Ectodermal cell (in vitro differentiated cells): ENCODE data around the gene TGFBI.
"Not testable (repeated sequence)": the region's sequence is repeated elsewhere in the genome, so short reads cannot be mapped to it uniquely, and the experiment has no call there.

Experiments
- H3K27ac ChIP-seq: 2 replicates; pipeline ENCODE4 v1.7.0; 2013; ENCODE audit warnings: mild to moderate bottlenecking, low read depth, low read length; ENCODE audit not compliant: insufficient read depth, poor library complexity, severe bottlenecking
- H3K27me3 ChIP-seq: 2 replicates; pipeline ENCODE4 v1.7.0; 2013; ENCODE audit warnings: mild to moderate bottlenecking, low read length; ENCODE audit not compliant: insufficient read depth, control insufficient read depth, poor library complexity, severe bottlenecking
- H3K36me3 ChIP-seq: one replicate; pipeline ENCODE4 v1.7.0; 2013; ENCODE audit warnings: low read length; ENCODE audit not compliant: control insufficient read depth, insufficient read depth
- H3K4me1 ChIP-seq: one replicate; pipeline ENCODE4 v1.7.0; 2013; ENCODE audit warnings: low read length; ENCODE audit not compliant: control insufficient read depth, insufficient read depth
- H3K4me3 ChIP-seq: 2 replicates; pipeline ENCODE4 v1.7.0; 2013; ENCODE audit warnings: low read depth, low read length, control low read depth; ENCODE audit not compliant: insufficient read depth
- H3K9me3 ChIP-seq: 2 replicates; pipeline ENCODE4 v1.7.0; 2013; ENCODE audit warnings: mild to moderate bottlenecking, low read length, moderate library complexity; ENCODE audit not compliant: control insufficient read depth
- WGBS, 2 experiments: methylation state at CpG; one replicate each; pipeline ENCODE4 v1.1.7; 2013; ENCODE audit warnings: missing lambda C conversion rate in 2 of 2; 5-methylcytosine and 5-hydroxymethylcytosine counted together

The TGFBI gene

GRCh38 chr5:136042665-136043121, 13.9 kb downstream of the TGFBI start:
- WGBS, 2 experiments: 38 to 40% methylated on average over 6 of the region's 6 CpGs

DNA sequence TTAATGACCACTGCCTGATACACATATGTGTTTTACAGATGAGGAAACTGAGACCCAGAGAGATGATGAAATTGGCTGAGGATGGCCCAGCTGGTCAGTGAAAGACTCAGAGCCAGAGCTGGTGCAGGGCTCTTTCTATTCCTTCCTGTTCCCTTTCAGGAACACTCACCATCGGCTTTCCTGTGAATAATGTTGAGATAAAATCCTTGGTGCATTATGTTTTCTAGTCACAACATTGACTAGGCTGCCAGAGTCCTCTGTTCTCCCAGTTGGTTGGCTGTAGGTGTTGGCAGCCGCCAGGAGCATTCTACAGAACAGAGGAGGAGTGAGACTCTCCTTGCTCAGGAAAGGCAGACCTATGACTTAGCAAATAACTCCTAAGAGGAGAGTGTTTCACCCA, 14.8 kb downstream of the TGFBI start:
- 96% methylated on average over 2 of the region's 2 CpGs for WGBS, 2 experiments

More at GRCh38 chr5:136042665-136043121, 13.9 kb downstream of the TGFBI start:
- H3K36me3 ChIP-seq: no peaks in the 10 kb centered on the region
- H3K27me3 ChIP-seq: peaks cover 3% of the 10 kb centered on the region
- no peak overlapping the region for H3K4me3 ChIP-seq
- H3K9me3 ChIP-seq: peaks cover 2% of the 10 kb centered on the region
- no peak overlapping the region for H3K27ac ChIP-seq
- H3K4me1 ChIP-seq: peaks cover 3% of the 10 kb centered on the region

DNA sequence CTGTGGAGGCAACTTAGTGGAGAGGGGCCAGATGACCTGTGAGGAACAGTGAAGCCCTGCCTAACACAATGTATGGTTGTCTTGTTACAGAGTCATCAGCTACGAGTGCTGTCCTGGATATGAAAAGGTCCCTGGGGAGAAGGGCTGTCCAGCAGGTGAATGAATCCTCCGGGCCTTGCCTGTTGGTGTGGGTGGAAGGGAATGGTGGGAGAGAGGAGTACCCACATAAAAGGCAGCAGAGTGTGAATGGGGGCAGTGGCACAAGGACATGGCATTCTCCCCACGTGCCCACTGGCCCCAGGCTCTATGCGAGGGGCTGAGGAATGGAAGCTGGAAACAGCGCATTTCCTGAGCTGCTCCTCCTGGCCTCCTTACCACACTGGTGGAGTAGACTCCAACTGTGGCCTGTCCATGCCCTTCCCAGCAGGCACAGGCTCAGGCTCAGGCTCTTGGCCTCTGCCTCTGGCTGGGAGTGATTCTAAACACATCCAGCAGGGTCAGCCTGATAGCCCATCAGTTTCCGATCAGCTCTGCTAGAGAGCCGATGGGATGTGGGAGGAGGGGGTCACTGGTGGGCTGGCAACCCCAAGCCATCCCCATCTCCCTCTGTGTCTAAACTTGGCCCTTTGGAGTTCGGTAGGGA, 15.3 kb downstream of the TGFBI start:
- Histone ChIP-seq H3K4me1 (peaks cover 3% of the 10 kb centered on the region), H3K36me3 (no peaks in the 10 kb centered on the region), H3K9me3 (no peaks in the 10 kb centered on the region), H3K27ac (no peak overlapping the region), H3K4me3 (no peak overlapping the region), H3K27me3 (peaks cover 3% of the 10 kb centered on the region)
- 93 to 94% methylated on average over 8 of the region's 8 CpGs for WGBS, 2 experiments

More for the DNA sequence above, 14.8 kb downstream of the TGFBI start:
- Histone ChIP-seq H3K9me3 (peaks cover 2% of the 10 kb centered on the region), H3K36me3 (no peaks in the 10 kb centered on the region), H3K4me1 (peaks cover 3% of the 10 kb centered on the region), H3K4me3 (no peak overlapping the region), H3K27me3 (peaks cover 3% of the 10 kb centered on the region), H3K27ac (no peak overlapping the region)

GRCh38 chr5:136045026-136045425, 16.2 kb downstream of the TGFBI start:
- not testable (repeated sequence) for H3K9me3 ChIP-seq, H3K27me3 ChIP-seq, H3K4me1 ChIP-seq, H3K27ac ChIP-seq, H3K4me3 ChIP-seq, H3K36me3 ChIP-seq
- WGBS, 2 experiments: 80 to 83% methylated on average over 8 of the region's 8 CpGs

DNA sequence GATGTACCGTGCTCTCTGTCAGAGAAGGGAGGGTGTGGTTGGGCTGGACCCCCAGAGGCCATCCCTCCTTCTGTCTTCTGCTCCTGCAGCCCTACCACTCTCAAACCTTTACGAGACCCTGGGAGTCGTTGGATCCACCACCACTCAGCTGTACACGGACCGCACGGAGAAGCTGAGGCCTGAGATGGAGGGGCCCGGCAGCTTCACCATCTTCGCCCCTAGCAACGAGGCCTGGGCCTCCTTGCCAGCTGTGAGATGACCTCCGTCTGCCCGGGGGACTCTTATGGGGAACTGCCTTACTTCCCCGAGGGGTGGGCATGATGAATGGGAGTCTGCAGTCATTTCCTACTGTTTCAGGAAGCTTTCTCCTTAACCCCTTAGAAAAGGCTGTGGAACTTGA, 17.5 kb downstream of the TGFBI start:
- peaks cover 3% of the 10 kb centered on the region for H3K4me1 ChIP-seq
- H3K36me3 ChIP-seq: no peaks in the 10 kb centered on the region
- WGBS, 2 experiments: 91 to 93% methylated on average over 12 of the region's 12 CpGs
- no peak overlapping the region for H3K4me3 ChIP-seq
- H3K27me3 ChIP-seq: no peaks in the 10 kb centered on the region
- no peak overlapping the region for H3K27ac ChIP-seq
- no peaks in the 10 kb centered on the region for H3K9me3 ChIP-seq

DNA sequence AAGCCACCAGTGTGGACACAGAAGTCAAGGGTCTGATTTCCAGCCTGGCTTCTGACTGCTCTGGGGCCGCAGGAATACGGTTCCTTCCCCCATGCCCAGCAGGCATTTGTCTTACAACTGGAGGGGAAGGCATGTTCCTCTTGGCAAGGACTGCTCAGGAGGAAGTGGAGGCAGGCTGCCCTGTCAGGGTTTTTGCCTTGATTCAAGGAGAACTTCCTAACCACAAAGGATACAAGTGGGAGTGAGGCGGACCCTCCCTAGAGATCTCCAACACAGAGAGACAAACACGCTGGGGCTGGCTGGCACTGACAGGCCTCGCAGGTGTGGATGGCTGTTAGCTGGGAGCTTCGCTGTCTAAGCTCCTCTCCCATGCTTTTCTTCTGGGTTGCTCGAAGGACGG, 19.1 kb downstream of the TGFBI start:
- H3K4me3 ChIP-seq: no peak overlapping the region
- 94 to 96% methylated on average over 8 of the region's 8 CpGs for WGBS, 2 experiments
- H3K36me3 ChIP-seq: no peaks in the 10 kb centered on the region
- H3K27me3 ChIP-seq: no peaks in the 10 kb centered on the region
- H3K27ac ChIP-seq: no peak overlapping the region
- H3K9me3 ChIP-seq: no peaks in the 10 kb centered on the region
- peaks cover 2% of the 10 kb centered on the region for H3K4me1 ChIP-seq

DNA sequence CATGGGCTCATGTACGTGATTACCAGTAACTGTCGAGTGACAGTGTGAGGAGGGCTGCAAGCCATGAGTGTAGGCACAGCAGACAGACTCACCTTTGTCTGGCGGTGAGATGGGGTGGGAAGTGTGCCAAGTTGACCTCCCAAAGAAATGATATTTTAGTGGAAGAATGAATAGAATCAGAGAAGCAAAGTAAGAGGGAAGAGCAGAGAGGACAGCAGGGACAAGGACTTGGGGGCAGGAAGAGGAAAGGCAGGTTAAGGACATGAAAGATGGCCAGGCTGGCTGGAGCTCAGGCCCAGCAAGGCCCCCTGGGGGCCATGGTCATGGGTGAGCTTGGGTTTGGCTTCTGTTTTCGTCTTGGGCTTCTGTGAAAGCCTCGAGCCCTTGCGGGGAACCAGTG, 20.2 kb downstream of the TGFBI start:
- Histone ChIP-seq H3K27ac (no peak overlapping the region), H3K36me3 (no peaks in the 10 kb centered on the region), H3K27me3 (no peaks in the 10 kb centered on the region), H3K4me3 (no peak overlapping the region), H3K9me3 (no peaks in the 10 kb centered on the region), H3K4me1 (no peaks in the 10 kb centered on the region)
- 95 to 96% methylated on average over 6 of the region's 6 CpGs for WGBS, 2 experiments

- Histone ChIP-seq H3K9me3 (no peaks in the 10 kb centered on the region), H3K27ac (no peak overlapping the region), H3K4me1 (no peaks in the 10 kb centered on the region), H3K4me3 (no peak overlapping the region), H3K36me3 (no peaks in the 10 kb centered on the region), H3K27me3 (no peaks in the 10 kb centered on the region)
- WGBS, 2 experiments: 94 to 95% methylated on average over 12 of the region's 12 CpGs
Observed at GRCh38 chr5:136051486-136052220, 22.9 kb downstream of the TGFBI start.

DNA sequence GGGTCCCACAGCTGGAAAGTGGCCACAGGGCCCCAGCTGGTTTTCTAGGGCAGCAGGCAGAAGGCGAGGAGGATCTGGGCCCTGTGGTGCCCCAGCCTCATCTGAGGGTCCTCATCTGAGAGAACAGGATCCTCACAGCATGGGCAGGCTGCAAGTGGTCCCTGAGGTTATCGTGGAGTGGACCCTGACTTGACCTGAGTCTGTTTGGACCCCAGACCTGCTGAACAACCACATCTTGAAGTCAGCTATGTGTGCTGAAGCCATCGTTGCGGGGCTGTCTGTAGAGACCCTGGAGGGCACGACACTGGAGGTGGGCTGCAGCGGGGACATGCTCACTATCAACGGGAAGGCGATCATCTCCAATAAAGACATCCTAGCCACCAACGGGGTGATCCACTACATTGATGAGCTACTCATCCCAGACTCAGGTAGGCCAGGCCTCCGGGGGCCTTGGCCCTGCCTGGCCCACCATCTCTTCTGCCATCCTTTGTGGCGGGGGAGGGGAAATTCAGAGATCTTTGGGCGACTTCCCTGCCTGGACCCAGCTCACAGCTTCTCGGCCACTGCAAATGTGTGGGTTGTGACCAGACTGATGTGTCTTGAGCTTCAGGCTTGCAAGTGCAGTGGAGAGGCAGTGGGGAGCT, 24.0 kb downstream of the TGFBI start:
- Histone ChIP-seq H3K27me3 (no peaks in the 10 kb centered on the region), H3K27ac (no peak overlapping the region), H3K4me3 (no peak overlapping the region), H3K4me1 (peaks cover 9% of the 10 kb centered on the region), H3K9me3 (no peaks in the 10 kb centered on the region), H3K36me3 (no peaks in the 10 kb centered on the region)
- 94 to 95% methylated on average over 13 of the region's 13 CpGs for WGBS, 2 experiments
